ENCODE data around the gene MAML2. TPM values are rescaled to one million over a fixed set of nuclear protein-coding genes. Genes with fewer than 3 reads are reported as not detected.

Gene MAML2
- total RNA-seq, 4 donors from 2014 or later, result 4.7 to 21.7 (median 7.3) TPM

DNA sequence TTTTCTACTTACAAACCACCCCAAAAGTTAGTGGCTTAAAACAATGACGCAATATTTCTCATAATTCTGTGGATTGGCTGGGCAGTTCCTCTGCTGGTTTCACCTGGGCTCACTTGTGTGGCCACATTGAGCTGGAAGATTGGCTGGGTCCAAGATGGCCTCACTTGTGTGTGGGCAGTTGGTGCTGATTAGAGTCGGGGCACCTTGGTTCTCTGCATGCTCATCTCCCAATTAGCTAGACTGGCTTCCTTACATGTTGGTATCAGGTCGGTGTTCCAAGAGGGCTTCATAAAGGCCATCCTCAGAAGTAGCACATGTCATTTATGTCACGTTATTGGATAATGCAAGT, 12.5 kb downstream of the MAML2 start:
- TF ChIP-seq, protein P1, sequence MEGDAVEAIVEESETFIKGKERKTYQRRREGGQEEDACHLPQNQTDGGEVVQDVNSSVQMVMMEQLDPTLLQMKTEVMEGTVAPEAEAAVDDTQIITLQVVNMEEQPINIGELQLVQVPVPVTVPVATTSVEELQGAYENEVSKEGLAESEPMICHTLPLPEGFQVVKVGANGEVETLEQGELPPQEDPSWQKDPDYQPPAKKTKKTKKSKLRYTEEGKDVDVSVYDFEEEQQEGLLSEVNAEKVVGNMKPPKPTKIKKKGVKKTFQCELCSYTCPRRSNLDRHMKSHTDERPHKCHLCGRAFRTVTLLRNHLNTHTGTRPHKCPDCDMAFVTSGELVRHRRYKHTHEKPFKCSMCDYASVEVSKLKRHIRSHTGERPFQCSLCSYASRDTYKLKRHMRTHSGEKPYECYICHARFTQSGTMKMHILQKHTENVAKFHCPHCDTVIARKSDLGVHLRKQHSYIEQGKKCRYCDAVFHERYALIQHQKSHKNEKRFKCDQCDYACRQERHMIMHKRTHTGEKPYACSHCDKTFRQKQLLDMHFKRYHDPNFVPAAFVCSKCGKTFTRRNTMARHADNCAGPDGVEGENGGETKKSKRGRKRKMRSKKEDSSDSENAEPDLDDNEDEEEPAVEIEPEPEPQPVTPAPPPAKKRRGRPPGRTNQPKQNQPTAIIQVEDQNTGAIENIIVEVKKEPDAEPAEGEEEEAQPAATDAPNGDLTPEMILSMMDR (IDR thresholded peaks at IDR 0.05), result no peak
- TF ChIP-seq POLR2A (IDR thresholded peaks at IDR 0.05), result no peak
- H3K27me3 ChIP-seq, result no peaks in the 10 kb centered on the region
- DNase-seq, result no peak
- 93 to 97% methylated on average over 4 of the region's 4 CpGs for WGBS, 2 donors
- intact Hi-C loops (cut with DNase I), result loop anchor here (10.0 kb wide), 1 partner anchor 76 kb away; no protein-coding TSS in a partner anchor
- no peaks in the 10 kb centered on the region for H3K9me3 ChIP-seq
- H3K4me1 ChIP-seq, result peaks cover 0 to 66% (median 7%) of the 10 kb centered on the region in 3 donors
- H3K36me3 ChIP-seq, result peaks cover 0 to 8% (median 0%) of the 10 kb centered on the region in 3 donors
- no peak overlapping the region for H3K4me3 ChIP-seq
- no peak overlapping the region for H3K27ac ChIP-seq

DNA sequence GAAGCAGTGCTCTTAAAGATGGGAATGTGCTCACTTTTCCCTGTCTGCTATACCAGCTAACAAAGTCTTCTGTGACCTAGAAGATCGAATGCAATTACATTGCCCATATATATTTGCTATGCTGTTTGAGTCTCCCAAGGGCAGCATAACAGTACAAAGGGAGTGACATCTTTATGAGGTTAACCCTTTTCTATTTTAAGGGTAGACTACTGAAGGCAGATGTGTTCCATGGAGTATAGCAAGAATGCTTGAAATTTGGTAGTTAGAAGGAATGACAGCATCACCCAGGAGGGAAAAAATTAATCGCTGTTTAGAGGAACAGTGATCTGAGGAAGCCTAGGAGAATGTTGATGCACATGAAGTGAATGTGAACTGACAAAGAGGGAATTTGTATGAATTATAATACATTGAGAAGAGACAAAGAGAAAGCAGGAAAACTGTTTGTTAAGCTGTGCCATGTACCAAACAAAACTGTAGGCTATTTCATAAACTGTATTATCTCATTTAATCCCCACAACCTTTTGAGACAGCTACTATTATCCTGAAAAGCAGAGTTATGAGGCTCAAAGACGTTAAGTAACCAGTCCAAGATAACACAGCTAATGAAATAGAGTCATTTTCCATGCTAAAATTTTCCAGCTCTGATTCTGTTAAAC, 13.0 kb downstream of the MAML2 start:
- Histone ChIP-seq H3K4me1 (peaks cover 0 to 68% (median 7%) of the 10 kb centered on the region in 3 donors), H3K9me3 (no peaks in the 10 kb centered on the region), H3K36me3 (peaks cover 0 to 5% (median 0%) of the 10 kb centered on the region in 3 donors), H3K4me3 (no peak overlapping the region), H3K27me3 (no peaks in the 10 kb centered on the region), H3K27ac (no peak overlapping the region)
- 79 to 85% methylated on average over 3 of the region's 3 CpGs for WGBS, 2 donors
- TF ChIP-seq, protein P1 (IDR thresholded peaks at IDR 0.05), result no peak
- no peak for TF ChIP-seq POLR2A (IDR thresholded peaks at IDR 0.05)
- DNase-seq, result no peak
- intact Hi-C loops (cut with DNase I), result loop anchor here (10.0 kb wide), 1 partner anchor 75 kb away; no protein-coding TSS in a partner anchor

DNA sequence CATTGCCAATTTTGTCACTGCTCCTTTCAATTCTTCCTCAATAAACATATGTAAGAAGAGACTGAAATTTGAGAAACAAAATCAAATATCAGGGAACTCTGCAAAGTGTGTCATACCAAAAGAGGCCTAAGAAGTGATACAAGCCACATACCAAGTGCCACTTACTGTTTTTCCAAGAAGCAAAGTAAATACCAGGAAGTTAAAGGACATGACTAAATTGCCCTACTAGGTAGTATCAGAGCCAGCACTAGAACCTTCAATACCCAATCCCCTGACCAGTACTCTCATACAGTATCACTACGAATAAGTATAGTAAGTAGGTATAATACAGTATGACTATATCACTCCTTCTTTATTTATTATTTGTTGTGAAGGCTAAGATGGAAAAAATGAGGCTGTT, 13.6 kb downstream of the MAML2 start:
- peaks cover 0 to 74% (median 10%) of the 10 kb centered on the region in 3 donors for H3K4me1 ChIP-seq

DNA sequence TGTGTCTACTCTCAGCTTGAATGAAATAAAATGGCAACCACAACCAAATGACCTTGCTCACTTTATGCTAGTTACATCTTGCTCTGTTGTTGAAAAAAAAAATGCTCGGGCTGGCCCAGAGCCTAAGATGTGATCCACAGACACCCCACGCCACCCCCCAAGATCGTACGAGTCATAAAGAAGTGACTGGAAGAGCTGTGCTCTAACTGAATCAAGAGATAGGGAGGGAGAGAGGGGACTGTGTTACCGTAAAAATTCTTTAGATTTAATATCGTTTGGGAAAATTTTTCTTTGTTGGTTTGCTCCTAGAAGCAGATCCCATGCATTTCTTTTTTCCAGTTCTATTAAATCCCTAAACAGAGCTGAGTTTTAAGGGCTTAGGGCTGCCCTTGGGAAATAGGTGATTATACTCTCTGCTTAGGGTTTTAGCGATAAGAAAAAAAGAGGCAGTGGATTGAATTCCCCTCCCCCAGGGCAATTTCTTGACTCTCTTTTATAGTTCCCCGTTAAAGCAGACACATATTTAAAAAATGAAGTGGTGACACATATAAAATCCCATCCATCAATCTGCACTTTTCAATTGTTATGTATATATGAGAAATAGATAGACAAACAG, 14.5 kb downstream of the MAML2 start:
- WGBS, 2 donors, result 43 to 68% methylated on average over 8 of the region's 8 CpGs
- TF ChIP-seq, protein P1 (IDR thresholded peaks at IDR 0.05), result no peak
- no peak for TF ChIP-seq POLR2A (IDR thresholded peaks at IDR 0.05)
- H3K4me1 ChIP-seq, result peaks cover 0 to 71% (median 10%) of the 10 kb centered on the region in 3 donors

More for the DNA sequence above, 13.6 kb downstream of the MAML2 start:
- Histone ChIP-seq H3K36me3 (no peaks in the 10 kb centered on the region), H3K27me3 (no peaks in the 10 kb centered on the region), H3K27ac (no peak overlapping the region), H3K4me3 (no peak overlapping the region), H3K9me3 (no peaks in the 10 kb centered on the region)
- WGBS, 2 donors, result 87 to 100% methylated on average over 1 of the region's 1 CpG
- no peak for TF ChIP-seq POLR2A (IDR thresholded peaks at IDR 0.05)
- TF ChIP-seq, protein P1 (IDR thresholded peaks at IDR 0.05), result no peak
- intact Hi-C loops (cut with DNase I), result no loop called here
- DNase-seq, result no peak

DNA sequence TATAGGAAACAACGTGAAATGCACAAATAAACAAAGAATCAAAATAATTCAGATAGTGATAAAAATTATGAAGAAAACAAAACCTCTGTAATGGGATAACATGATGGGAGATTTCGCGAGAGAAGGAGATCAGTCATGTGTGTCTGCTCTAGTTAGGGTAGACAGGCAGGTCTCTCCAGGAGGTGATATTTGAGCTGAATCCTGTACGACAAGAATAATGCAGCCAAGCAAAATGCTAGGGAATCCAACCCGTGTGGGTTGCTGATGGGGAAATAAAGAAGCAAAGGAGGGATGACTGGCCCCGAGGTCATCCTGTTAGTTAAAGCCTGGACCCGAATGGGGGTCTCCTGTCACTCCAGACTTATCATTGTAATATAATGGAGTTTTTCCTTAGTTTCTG, 16.0 kb downstream of the MAML2 start:
- H3K9me3 ChIP-seq, result no peaks in the 10 kb centered on the region
- H3K27me3 ChIP-seq, result no peaks in the 10 kb centered on the region
- H3K4me3 ChIP-seq, result no peak overlapping the region
- H3K27ac ChIP-seq, result no peak overlapping the region
- WGBS, 2 donors, result 86% methylated on average over 7 of the region's 7 CpGs
- DNase-seq, result no peak
- TF ChIP-seq, protein P1 (IDR thresholded peaks at IDR 0.05), result no peak
- H3K4me1 ChIP-seq, result peaks cover 0 to 56% (median 3%) of the 10 kb centered on the region in 3 donors
- peaks cover 0 to 10% (median 0%) of the 10 kb centered on the region in 3 donors for H3K36me3 ChIP-seq
- intact Hi-C loops (cut with DNase I), result no loop called here

More for the DNA sequence above, 14.5 kb downstream of the MAML2 start:
- no peaks in the 10 kb centered on the region for H3K9me3 ChIP-seq
- intact Hi-C loops (cut with DNase I), result no loop called here
- H3K36me3 ChIP-seq, result no peaks in the 10 kb centered on the region
- no peak overlapping the region for H3K4me3 ChIP-seq
- no peak for DNase-seq
- no peak overlapping the region for H3K27ac ChIP-seq
- H3K27me3 ChIP-seq, result no peaks in the 10 kb centered on the region

Data from esophagus squamous epithelium (tissue), 5 donors.